IPS-11a (cell line): ENCODE results near the gene SLC9B1.
"Not testable (repeated sequence)": the region's sequence is repeated elsewhere in the genome, so short reads cannot be mapped to it uniquely, and the experiment has no call there.

ENCODE experiments used
- H3K4me3 ChIP-seq: one replicate; pipeline ENCODE4 v1.5.1; 2013; ENCODE audit warnings: low read depth, low read length, control low read depth

Gene SLC9B1

DNA sequence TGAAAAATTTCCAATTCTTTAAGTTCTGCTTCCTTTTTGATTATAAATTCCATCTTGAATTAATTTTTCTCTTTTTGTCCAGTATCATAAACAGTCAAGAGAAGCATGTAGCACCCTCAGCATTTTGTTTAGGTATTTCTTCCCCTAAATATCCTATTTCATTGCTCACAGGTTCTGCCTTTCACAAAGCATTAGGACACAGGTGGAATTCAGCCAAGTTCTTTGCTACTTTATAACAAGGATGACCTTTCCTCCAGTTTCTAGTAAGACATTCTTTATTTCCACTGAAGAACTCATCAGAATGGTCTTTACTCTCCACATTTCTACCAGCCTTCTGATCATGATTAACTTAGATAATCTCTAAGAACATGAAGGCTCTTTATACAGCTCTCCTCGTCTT, 7.4 kb downstream of the SLC9B1 start:
- no peak overlapping the region for H3K4me3 ChIP-seq

DNA sequence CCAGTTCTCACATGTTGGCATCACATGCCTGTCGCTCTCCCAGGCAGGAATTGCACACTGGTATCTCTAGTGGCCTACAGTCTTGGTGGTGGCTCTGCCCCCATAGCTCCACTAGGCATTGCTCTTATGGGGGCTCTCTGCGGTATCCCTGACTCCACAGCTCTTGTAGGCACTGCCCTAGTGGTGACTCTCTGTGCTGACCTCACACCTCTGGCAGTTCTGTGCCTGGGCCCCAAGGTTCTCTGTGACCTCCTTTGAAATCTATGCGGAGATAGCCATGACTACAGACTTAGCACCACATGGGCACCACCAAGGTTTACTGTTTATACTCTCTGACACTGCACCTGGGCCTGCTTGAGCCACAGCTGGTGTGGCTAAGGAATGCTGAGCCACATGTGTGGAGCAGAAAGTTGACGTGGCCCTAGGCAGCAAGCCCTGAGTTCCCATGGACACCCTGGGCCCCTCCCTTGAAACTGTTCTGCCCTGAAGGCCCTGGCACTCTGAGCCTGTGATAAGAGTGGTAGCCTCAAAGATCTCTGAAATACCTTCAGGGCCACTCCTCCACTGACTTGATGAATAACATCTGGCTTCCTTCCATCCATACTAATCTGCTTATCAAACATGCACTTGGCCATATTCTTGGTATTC, 8.0 kb downstream of the SLC9B1 start:
- no peak overlapping the region for H3K4me3 ChIP-seq

DNA sequence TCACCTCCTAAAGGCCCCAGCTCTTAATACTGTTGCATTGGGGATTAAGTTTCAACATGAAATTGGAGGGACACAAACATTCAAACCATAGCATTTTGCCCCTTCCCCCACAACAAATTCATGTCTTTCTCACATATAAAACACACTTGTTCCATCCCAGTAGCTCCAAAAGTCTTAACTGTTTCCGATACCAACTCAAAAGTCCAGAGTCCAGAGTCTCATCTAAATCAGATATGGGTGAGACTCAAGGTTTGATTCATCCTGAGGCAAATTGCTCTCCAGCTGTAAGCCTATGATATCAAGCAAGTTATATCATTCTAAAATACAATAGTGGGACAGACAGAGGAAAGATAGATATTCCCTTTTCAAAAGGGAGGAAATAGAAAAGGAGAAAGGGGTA, 8.7 kb downstream of the SLC9B1 start:
- H3K4me3 ChIP-seq = no peak overlapping the region

DNA sequence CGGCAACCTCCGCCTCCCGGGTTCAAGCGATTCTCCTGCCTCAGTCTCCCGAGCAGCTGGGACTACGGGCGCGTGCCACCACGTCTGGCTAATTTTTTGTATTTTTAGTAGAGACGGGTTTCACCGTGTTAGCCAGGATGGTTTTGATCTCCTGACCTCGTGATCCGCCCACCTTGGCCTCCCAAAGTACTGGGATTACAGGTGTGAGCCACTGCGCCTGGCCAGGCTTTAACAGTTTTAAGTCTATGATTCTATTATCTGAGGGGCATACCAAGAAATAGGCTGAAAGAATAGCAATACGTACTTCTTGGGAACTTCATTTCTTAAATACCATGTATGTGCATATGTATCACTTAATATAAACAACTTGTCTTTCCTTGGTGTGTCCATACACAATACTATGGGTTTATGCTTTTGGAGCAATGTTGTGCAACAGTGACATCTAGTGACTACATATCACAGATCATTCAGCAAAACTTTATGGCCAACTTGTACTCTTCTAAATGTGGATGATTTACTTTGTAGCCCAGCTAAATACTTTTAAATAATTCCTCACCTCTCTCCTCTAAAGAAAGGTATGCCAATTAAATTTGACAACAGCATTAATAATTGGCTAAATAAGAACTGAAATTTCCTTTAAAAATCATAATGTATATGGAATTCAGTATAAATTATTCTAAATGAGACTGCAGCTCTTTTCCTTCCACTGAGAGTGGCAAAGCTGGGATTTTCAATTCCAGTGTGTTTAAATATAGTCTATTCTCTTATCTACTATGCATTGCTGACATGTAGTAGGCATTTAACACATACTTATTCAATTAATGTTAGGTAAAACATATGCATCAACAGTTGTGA, 10.4 kb downstream of the SLC9B1 start:
- no peak overlapping the region for H3K4me3 ChIP-seq

- H3K4me3 ChIP-seq = no peak overlapping the region
Measured at GRCh38 chr4:103002551-103002950, 17.0 kb downstream of the SLC9B1 start.

DNA sequence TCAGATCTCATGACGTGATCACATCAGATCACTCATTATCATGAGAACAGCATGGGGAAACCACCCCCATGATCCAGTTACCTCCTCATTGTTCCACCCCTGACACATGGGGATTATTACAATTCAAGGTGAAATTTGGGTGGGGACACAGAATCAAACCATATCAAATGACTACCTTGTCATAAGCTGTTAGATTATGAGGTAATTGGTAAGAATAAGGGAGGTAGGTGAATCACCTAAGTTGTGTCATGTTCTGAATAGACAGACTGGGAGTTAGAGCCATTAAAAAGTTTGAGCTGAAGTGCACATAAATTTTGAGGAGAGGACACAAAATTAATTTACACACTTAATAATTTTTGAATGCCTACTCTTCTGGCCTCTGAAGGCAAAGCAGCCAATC, 24.7 kb downstream of the SLC9B1 start:
- no peak overlapping the region for H3K4me3 ChIP-seq

- H3K4me3 ChIP-seq = not testable (repeated sequence)
Measured at GRCh38 chr4:102993985-102994384, 25.5 kb downstream of the SLC9B1 start.

DNA sequence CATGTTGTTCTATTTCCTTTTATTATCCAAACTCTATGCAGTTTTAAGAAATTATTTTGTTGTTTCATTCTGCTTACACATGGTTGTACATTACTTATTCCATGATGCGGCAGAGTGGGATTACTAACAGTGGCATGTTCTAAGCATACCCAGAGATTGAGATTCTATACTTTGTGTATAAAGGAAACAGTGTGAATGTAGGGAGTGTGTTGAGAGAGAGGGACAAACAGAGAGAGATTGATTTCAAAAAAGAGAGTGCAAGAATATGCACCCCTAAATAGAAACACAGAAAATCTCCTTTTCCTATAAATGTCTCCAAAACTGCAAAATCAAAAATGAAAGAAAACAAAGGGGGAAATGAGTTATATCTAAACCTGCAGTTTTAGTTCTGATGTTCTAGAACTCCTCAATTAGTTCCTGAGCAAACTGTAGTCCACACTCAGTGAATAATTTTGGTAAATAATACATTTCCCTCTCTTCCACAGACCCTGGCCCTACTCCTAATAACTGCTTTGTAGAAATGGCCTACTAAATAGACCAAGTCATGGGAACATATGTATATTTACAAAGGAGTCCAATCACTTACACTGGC, 31.0 kb downstream of the SLC9B1 start:
- H3K4me3 ChIP-seq = no peak overlapping the region

DNA sequence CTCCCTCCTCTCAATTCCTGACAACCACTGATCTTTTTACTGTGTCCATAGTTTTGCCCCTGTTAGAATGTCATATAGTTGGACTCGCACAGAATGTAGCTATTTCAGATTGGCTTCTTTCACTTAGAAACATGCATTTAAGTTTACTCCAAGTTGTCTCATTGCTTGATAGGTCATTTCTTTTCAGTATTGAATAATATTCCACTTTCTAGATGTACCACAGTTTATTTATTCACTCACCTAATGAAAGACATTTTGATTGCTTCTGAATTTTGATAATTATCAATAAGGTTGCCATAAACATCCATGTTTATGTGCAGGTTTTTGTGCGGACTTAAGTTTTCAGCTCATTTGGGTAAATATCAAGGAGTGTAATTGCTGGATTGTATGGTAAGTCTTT, 38.5 kb downstream of the SLC9B1 start:
- H3K4me3 ChIP-seq = no peak overlapping the region

GRCh38 chr4:102961813-102962212, 57.7 kb downstream of the SLC9B1 start:
- not testable (repeated sequence) for H3K4me3 ChIP-seq

- no peak overlapping the region for H3K4me3 ChIP-seq
Measured at GRCh38 chr4:102959496-102959895, 60.0 kb downstream of the SLC9B1 start.

GRCh38 chr4:102945066-102945465, 74.4 kb downstream of the SLC9B1 start:
- no peak overlapping the region for H3K4me3 ChIP-seq

DNA sequence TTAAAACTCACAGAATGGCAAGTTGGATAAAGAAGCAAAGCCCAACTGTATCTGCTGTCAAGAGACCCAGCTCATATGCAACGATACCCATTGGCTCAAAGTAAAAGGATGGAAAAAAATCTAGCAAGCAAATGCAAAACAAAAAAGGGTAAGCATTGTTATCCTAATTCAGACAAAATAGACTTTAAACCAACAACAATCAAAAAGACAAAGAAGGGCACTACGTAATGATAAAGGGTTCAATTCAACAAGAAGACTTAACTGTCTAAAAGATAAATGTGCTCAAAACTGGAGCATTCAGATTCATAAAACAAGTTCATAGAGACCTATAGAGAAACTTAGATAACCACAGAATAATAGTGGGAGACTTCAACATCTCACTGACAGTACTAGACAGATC, 81.4 kb downstream of the SLC9B1 start:
- H3K4me3 ChIP-seq = not testable (repeated sequence)

DNA sequence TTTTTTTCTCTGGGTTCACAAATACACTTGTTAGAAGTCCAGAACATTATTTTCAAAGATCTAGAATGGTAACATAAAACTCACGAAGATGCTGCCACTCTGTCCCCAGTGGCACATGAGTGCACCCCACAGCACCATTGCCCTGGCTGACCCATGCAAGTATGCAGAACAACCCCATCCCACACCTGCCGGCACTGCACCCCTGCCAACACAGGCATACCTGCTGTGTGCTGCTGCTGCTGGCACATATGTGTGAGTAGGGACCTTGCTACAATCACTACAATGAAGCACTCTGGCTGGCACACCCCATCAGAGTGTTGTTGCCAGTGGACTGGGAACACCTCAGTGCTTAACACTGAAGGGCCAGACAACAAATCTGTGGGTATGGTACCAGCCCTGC, 83.8 kb downstream of the SLC9B1 start:
- no peak overlapping the region for H3K4me3 ChIP-seq

DNA sequence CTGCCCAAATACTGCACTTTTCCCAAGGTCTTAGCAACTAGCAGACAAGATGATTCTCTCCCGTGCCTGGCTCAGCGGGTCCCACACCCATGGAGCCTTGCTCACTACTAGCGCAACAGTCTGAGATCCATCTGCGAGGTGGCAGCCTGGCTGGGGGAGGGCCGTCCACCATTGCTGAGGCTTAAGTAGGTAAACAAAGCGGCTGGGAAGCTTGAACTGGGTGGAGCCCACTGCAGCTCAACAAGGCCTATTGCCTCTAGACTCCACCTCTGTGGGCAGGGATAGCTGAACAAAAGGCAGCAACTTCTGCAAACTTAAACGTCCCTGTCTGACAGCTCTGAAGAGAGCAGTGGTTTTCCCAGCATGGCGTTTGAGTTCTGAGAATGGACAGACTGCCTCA, 99.8 kb downstream of the SLC9B1 start:
- not testable (repeated sequence) for H3K4me3 ChIP-seq

GRCh38 chr4:102918859-102919258, 100.6 kb downstream of the SLC9B1 start:
- H3K4me3 ChIP-seq = no peak overlapping the region

- H3K4me3 ChIP-seq = no peak overlapping the region
Measured at GRCh38 chr4:102901804-102902203, 117.7 kb downstream of the SLC9B1 start.

- not testable (repeated sequence) for H3K4me3 ChIP-seq
Measured at GRCh38 chr4:102897610-102898009, 121.9 kb downstream of the SLC9B1 start.

GRCh38 chr4:102896547-102896946, 123.0 kb downstream of the SLC9B1 start:
- not testable (repeated sequence) for H3K4me3 ChIP-seq

- not testable (repeated sequence) for H3K4me3 ChIP-seq
Measured at GRCh38 chr4:102889866-102890265, 129.6 kb downstream of the SLC9B1 start.

- not testable (repeated sequence) for H3K4me3 ChIP-seq
Measured at GRCh38 chr4:102888570-102888969, 130.9 kb downstream of the SLC9B1 start.

GRCh38 chr4:102883278-102883677, 136.2 kb downstream of the SLC9B1 start:
- H3K4me3 ChIP-seq = no peak overlapping the region
